HG03520 (cell line): Measurements from ENCODE around the gene CFAP410.
A peak's percentile ranks its signal among the peaks of the same experiment; 100 is the strongest.

Source experiments
- ATAC-seq: cut with Tn5 transposase; IDR thresholded peaks from one replicate; pipeline ENCODE4 v1.9.1; 2021; ENCODE audit warnings: mild to moderate bottlenecking, moderate library complexity; ENCODE audit not compliant: unreplicated experiment

Gene CFAP410

DNA sequence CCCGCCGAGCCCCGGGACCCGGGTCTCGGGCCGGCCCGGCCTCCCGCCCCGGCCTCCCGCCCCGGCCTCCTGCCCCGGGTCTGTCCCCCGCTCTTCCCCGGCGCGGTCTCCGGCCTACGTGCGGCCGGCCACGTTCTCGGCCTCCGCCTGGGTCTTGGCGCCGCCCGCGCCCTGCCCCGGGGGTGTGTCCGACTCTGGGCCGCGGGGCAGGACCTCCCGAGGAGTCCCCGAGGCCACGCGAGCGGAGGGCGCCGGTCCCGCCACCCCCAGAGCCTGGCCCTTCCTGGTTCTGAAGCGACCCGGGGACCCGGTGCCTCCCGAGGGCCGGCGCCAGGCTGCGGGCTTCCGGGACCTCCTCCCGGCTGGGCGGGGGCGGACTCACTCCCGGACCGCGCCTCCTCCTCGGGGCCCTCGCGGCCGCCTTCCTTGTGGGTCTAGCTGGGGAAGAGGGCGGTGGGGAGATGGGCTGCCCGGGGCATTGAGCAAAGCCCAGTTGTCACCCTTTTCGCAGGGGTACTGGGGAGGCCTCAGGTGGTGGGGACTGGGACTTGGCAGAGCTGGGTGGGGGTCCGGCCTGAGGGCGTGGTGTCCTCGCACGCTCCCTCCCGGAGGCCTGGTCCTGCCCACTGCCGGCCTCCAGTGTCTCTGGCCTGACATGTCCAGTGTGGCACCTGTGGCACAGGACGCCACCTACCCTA lies 38.8 kb downstream of the CFAP410 start:
- peak; percentile 15 for ATAC-seq

- ATAC-seq = peak; percentile 44
Observed at GRCh38 chr21:44299458-44300261, 39.5 kb downstream of the CFAP410 start, which contains the start of gene PFKL. PFKL (plus strand) TSS chr21:44300053; CDS start chr21:44300106, 53 bp downstream.

DNA sequence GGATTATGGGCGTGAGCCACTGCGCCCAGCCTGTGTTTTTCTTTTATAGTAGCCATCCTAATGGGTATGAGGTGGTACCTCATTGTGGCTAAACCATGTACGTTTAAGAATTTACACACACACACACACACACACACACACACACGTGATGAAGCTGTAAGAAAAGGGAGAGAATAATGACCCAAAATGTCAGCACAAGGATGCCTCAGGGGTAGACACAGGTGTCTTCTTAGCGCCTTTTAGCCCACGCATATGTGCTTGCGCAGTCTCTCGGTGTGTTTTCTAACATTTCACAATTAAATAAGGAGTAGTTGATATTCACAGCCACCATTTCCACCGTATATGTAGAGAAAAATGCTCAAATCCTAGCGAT lies 40.1 kb downstream of the CFAP410 start:
- no peak for ATAC-seq

- ATAC-seq = no peak
Observed at GRCh38 chr21:44298301-44298700, 40.9 kb downstream of the CFAP410 start.

DNA sequence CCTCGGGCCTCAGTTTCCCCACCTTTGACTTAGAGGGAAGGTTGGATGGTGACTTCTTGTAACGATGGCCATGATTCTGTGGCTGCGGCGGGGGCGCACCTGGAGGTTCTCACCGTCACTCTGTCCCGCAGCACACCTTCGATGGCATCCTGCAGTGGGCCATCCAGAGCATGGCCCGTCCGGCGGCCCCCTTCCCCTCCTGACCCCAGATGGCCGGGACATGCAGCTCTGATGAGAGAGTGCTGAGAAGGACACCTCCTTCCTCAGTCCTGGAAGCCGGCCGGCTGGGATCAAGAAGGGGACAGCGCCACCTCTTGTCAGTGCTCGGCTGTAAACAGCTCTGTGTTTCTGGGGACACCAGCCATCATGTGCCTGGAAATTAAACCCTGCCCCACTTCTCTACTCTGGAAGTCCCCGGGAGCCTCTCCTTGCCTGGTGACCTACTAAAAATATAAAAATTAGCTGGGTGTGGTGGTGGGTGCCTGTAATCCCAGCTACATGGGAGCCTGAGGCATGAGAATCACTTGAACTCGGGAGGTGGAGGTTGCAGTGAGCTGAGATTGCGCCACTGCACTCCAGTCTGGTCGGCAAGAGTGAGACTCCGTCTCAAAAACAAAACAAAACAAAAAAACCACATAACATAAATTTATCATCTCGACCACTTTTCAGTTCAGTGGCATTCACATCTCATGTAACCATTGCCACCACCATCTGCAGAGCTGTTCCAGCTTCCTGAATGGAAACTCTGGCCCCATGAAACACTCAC lies 41.5 kb downstream of the CFAP410 start:
- ATAC-seq = no peak

GRCh38 chr21:44296916-44297315 lies 42.3 kb downstream of the CFAP410 start:
- no peak for ATAC-seq

DNA sequence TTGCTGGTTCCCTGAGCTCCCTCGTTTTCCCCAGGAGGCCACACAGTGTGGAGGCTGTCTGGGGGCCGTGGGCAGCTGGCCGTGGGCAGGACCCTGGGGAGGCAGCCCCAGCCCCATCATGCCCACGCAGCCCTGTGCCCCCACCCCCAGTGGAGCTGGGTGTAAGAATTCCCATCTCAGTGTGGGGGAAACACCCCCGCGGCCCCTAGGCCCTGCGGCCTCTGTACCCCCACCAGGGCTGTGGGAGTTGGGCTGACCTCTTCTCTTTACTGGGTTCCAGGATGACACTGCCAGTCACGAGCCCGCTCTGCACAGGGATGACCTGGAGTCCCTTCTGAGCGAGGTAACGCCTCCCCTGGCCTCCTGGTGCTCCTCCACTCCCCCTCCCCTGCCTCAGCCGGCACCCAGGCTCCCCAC lies 43.1 kb downstream of the CFAP410 start:
- ATAC-seq = no peak

DNA sequence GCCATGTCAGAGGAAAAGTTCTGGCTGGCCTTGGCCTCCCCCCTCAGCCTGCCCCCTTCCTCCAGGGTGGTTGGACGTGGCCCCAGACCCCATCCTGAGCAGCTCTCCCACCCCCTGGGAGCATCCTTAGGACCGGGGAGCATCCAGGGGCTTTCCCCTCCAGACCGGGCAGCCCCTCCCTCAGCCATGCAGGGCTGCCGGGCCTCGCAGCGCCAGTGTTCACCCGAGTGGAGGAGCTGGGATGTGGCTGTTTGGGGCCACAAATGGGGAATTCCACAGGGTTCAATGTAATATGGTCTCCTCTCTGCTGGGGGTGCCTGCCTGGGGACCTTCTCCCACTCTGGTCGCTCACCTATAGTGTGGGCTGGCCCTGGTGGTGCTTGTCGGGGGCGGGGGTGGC lies 43.5 kb downstream of the CFAP410 start:
- ATAC-seq = no peak

DNA sequence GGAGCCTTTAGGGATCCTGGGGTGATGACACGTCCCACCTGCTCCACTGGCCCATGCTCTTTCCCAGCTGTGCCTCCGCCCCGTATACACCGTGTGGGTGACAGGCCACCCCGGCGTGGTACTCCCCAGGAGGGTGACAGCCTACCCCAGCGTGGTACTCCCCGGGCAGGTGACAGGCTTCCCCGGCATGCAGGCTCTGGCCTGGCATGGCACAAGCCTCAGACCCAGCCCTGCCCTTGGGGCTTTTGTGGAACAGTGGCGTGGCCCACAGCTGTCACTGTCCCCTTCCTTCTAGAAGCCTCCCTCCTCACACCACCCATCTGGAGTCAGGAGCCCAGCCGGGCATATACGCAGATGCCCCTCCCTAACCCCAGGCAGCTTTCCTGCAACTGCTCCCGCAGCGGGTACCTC lies 44.0 kb downstream of the CFAP410 start:
- ATAC-seq = no peak

- ATAC-seq = no peak
Observed at GRCh38 chr21:44294391-44295162, 44.6 kb downstream of the CFAP410 start.

GRCh38 chr21:44293551-44294231 lies 45.5 kb downstream of the CFAP410 start:
- no peak for ATAC-seq

DNA sequence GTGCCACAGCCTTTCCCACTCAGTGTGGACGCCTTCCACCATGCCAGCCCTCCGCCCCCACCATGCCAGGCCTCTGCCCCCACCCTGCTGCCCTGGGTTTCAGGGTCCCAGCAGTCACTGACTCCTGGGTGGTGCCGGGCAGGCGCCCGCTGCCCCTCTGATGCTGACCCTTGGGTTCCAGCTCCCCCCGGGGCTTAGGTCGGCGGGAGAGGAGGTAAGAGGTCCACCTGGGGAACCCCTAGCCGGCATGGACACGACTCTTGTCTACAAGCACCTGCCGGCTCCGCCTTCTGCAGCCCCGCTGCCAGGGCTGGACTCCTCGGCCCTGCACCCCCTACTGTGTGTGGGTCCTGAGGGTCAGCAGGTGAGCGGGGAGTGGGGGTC lies 46.4 kb downstream of the CFAP410 start:
- no peak for ATAC-seq

- no peak for ATAC-seq
Observed at GRCh38 chr21:44291936-44292811, 47.0 kb downstream of the CFAP410 start.

- ATAC-seq = no peak
Observed at GRCh38 chr21:44291078-44291935, 47.9 kb downstream of the CFAP410 start.

DNA sequence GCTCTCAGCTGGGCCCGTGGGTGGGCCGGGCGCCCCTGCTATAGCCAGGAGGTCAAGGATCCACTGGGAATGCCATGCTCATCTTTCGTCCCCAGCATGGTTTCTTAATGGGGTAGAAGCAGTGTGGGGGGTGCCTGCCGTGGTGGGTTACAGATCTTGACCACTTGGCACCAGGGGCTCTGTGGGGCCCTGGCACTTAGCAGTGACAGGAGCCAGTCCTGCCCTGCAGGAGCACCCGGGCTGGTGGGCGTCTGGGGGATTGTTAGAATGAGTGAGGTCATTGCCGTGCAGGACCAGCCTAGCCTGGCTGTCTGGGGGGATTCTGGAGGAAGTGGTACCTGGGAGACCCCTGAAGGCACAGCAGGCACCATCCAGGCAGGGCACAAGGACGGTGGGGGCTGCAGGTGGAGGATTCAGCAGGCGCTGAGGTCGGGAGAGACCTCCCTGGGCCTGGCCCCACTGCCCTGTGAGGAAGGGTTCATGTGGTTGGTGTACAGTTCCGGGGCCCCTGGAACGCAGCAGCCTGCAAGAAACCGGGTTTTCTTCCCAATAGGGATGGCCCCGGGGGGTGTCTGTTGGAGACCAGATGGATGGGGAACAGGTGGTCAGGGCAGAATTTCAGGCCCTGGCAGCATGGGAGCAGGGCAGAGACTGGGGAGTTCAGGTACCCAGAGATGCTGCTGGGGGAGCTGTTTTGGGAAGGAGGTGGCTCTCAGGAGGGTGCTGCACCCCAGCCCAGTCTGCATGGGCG lies 48.7 kb downstream of the CFAP410 start:
- ATAC-seq = no peak

- ATAC-seq = no peak
Observed at GRCh38 chr21:44289381-44290010, 49.7 kb downstream of the CFAP410 start.
